Stimulated activated CD4-positive, alpha-beta T cell treated with anti-CD3 and anti-CD28 coated beads, TNF-alpha, amount 100 ng/mL, for 48 hours (primary cell): ENCODE measurements around the gene DDR1.
"Not testable (repeated sequence)": the region's sequence is repeated elsewhere in the genome, so short reads cannot be mapped to it uniquely, and the experiment has no call there.

Experiments
- DNase-seq, 3 donors: peaks; one replicate each; pipeline ENCODE4 v3.0.0-alpha.2; 2020; ENCODE audit warnings: low read depth in 3 of 3

The DDR1 gene

DNA sequence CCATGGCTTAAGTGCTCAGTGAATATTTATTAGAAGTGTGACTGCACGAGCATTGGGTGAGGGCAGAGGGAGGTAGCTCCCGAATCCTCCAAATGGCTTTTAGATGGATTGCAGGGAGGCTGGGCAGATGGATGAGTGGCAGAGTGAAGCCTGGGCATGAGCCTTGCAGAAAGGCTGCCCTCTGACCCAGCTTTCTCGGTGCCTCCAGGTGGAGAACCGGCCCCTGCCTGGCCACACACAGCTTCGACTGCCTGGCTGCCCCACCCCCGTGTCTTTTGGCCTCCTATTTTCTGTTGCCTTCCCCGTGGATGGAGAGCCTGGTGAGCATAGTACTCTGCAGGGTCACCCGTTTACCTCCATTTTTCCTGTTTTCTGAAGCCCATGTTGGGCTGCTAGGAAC, 33.2 kb downstream of the DDR1 start:
- DNase-seq, result no peak

DNA sequence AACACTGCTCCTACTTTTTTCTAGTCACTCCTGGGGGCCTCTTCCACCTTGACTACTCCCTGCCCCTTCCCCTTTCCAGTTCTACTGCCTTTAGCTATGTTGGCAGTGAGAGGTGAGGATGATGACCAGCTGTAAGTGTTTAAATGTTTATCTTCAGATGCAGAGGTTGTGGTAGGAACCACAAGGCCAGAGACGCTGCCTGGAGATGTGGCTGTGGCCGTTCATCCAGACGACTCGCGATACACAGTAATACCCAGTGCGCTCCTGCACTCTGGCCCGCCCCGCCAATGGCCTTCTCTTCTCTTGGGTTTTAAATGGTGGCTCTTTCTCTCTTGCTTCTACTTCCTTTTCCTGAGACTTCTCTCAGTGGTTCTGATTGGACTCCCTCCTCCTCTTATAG, 34.4 kb downstream of the DDR1 start:
- no peak for DNase-seq

DNA sequence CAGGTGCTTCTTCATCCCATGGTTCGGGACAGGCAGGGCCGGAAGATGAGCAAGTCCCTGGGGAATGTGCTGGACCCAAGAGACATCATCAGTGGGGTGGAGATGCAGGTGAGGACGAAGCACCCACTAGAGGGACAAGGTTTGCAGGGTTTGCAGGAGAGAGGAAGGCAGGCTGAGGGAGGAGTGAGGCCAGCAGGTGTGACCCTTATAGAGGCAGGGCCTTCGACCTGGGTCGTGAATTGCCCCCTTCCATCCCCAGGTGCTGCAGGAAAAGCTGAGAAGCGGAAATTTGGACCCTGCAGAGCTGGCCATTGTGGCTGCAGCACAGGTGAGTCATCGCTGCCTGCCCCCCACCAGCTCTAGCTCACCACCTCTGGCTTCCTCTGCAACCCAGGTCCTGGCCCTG, 38.1 kb downstream of the DDR1 start:
- DNase-seq, result no peak

DNA sequence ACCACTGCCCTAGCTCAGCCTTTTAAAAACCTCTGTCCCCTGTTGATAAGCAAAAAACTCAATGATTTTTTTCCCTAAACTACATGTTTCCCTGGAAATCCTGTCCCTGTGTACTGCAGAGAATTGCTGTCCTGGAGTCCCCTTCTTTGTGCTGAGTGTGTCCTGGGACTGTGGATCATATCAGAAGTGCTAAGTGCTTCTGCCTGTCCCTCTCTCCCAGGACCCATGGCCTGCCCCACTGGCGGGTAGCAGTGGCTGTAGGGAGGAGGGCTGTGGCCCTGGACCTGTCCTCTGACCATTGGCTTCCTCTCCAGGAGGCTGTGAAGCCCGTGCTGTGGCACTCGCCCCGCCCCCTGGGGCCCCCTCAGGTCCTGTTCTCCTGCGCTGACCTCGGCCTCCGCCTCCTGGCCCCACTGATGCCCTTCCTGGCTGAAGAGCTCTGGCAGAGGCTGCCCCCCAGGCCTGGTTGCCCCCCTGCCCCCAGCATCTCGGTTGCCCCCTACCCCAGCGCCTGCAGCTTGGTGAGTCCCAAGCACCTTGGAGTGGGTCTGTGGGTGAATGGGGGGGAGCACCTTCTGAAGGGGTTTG, 39.8 kb downstream of the DDR1 start:
- not testable (repeated sequence) for DNase-seq

DNA sequence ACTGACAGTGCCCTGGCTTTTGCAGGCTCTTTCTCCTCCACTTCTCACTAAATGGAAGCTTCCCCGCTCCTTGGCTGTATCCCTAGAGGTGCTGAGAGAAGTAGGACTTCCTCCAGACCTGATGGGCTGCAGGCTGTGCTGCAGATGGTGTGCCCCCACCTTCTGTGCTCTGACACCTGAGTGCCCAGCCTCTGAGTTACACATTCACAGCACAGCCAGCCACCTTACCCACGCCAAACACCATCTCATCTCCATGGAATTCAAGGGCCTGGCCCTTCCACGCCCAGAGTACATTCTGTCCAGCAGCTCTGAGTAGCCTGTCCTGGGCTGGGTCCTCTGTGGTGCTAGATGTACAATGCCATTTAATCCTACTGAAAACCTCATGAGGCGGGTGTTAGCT, 42.3 kb downstream of the DDR1 start:
- DNase-seq, result no peak

DNA sequence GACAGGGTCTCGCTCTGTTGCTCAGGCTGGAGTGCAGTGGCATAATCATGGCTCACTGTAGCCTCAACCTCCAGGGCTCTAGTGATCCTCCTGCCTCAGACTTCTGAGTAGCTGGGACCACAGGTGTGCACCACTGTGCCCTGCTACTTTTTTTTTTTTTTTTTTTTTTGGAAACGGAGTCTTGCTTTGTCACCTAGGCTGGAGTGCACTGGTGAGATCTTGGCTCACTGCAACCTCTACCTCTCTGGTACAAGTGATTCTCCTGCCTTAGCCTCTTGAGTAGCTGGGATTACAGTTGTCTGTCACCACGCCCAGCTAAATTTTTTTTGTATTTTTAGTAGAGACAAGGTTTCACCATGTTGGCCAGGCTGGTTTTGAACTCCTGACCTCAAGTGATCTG, 42.8 kb downstream of the DDR1 start:
- not testable (repeated sequence) for DNase-seq

DNA sequence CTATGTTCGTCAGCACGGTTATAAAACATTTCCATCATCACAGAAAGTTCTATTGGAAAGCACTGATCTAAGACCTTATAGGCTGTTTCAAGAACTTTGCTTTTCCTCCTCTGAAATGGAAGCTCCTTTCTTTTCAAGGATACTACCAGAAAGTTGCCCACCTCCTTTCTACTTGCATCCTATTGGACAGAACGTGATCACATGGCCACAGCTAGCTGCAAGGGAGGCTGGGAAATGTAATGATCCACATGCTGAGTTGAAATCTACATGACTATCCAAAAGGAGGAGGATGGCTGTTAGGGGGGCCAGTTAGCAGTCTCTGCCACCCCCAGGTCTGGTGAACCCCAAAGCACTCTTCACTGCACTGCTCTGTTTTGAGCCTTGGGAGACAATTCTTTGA, 44.4 kb downstream of the DDR1 start:
- no peak for DNase-seq

DNA sequence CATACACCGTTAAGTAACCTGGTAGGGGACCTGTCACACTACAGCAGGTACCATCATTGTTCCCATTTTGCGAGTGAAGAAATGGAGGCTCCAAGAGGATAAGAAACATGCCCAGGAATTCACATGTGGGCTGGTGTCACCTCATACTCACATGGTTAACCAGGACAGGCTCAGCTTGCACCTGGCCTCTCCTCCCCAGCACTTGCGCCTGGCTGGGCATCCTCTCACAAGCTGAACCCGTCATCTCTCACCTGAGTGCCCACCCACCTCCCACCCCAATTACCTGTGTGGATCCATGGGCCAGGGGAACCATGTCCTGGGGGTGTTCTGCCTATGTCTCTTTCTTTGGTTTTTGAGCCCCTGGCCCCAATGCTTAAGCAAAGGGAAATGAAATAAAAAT, 46.2 kb downstream of the DDR1 start:
- DNase-seq, result no peak

DNA sequence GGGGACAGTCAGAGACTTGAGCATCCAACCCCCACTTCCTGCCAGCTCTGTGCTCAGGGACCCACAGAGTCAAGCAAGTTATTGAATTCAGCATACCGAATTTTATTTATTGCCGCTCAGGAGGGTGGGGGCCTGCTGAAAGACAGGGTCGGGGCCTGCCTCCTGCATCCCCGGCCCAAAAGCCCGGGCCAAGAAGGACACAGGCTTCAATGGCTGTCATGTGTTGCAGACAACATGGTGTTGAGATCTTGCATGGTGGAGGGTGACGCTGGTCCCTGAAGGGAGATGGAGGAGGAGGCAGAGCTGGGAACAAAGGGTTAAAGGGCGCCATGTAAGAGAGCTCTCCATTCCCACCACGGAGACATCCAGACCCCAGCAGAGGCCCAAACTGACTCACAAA, 47.0 kb downstream of the DDR1 start:
- no peak for DNase-seq

DNA sequence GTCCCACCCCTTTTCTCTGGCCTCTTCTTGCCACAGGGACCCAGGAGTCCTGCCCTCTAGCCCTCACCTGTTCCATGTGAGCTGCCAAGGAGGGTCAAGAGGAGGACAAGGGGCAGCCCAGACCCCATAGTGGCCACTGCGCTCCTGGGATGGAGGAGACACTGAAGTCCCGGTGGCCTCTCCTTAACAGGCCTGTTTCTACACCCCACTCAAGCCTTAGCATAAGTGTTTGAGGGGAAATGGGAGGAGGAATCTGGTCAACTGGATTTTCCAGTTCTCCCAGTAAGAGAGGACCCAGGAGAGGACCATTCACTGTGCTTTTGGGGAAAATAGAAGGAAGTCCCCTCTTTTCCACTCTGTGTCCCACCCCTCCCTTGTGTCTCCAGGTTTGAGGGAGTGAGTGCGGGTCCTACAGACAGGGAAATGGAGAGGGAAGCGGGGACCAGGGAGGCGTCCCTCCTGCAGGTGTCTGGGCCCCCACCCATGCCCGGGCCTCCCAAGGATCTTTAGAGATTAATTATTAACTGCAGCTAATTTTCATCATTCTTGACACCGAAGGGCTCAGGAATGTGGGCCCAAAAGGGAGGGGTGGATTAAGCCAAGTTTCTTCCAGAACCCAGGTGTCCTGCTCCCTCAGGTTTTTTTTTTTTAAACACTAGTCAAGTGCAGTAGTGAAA, 47.8 kb downstream of the DDR1 start, which contains the start of gene SFTA2:
SFTA2 (minus strand) TSS at position 202 of the 677 bp plus-strand sequence; CDS start at position 128, 74 bp downstream.
- DNase-seq, result no peak

DNA sequence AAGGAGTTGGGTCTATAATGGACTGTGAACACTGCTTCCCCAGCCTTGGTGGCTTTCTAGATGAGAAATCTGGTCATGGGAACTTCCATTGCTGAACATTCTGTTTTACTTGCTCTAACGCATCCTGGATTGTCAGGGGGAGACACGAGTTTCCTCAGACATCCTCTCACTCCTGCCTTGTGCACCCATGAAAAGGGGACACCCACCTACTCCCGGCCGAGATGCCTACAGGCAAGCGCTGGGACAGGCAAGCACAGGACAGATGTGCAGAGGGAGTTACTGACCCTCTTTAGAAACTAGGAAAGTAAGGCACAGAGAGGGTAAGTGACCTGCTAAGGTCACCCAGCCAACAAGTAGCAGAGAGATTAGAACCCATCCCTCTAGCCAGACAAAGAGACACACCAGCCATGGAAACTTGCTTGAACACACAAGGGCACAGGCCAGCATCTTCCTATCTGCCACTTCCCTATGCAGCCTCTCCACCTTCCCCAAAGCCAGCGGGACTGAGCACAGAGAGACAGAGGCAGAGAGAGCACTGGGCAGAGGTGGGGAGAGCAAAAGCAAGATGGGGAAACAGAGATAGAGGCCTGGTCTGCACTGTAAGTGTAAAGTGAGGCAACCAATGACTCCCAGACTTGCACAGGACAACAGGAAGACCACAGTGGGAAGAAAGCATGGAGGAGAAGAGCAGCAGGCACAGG, 48.5 kb downstream of the DDR1 start:
- no peak for DNase-seq

DNA sequence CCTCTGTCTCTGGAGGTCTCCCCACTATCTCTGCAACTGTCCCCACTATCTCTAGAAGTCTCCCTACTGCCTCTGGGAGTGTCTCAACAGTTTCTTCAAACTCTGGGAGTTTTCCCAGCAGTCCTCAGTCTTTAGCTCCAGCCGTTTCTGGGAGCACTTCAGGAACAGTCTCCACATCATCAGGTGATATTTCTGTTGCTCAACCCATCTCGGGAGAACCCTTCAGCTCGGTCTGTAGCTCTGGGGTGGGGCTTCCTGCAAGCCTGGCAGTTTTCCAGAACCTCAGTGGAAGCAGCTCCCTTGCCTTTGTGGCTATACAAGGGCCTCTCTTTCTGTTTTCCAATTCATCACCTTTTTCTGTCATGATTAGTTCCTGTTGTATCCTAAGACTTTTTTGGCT, 50.7 kb downstream of the DDR1 start:
- no peak for DNase-seq

DNA sequence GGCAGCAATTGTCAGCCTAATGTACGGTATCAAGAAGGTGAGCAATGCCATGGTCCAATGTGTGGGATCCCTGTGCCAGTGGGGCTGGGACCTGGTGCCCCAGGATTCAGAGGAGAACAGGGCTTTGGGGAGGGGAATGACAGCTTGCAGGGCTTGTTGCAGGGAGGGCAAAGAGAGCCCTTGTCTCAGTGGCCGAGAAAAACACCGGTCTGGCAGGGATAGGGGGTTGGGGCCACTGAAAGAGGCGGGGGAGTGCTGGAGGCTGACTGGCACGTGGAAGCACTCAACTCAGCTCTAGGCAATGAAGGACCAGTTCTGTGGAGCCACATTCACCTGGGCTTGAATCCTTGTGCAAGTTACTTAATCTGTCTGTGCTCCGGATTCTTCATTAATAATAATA, 52.9 kb downstream of the DDR1 start:
- no peak for DNase-seq

DNA sequence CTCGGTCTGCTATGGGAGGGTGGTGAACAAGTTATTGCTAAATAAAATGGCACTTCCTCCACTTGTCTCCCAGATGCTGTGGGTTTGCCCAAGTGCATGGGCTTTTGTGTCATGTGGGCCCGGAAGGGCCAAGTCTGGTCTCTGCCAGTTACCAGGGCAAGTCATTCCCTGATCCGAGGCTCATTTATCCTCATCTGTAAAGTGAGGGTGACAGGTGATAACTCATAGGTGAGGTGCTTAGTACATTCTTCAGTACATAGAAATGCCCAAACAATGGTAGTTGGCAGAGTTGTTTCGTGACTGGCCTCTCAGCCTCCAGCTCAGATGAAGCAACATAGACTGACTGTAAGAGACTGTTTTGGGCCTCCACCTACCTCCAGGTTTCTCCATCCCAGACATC, 54.4 kb downstream of the DDR1 start:
- no peak for DNase-seq

DNA sequence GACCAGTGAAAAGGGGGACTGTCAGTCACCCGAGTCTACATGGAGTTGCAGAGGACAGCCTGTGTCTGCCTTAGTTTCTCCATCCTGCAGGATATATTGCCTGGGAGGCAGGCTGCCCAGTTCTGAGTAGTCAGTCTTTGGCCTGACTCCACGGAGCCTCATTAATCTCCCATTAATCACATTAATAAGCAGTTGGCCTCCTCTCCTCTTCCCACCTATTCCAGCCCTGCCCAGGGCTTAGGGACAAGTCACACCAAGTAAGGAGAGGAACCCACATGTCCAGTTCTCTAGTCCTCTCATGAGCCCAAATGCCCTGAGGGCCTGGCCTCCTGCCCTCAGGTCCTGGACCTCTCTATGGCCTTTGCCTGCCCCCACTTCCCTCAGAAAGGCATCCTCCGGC, 55.2 kb downstream of the DDR1 start:
- DNase-seq, result no peak

DNA sequence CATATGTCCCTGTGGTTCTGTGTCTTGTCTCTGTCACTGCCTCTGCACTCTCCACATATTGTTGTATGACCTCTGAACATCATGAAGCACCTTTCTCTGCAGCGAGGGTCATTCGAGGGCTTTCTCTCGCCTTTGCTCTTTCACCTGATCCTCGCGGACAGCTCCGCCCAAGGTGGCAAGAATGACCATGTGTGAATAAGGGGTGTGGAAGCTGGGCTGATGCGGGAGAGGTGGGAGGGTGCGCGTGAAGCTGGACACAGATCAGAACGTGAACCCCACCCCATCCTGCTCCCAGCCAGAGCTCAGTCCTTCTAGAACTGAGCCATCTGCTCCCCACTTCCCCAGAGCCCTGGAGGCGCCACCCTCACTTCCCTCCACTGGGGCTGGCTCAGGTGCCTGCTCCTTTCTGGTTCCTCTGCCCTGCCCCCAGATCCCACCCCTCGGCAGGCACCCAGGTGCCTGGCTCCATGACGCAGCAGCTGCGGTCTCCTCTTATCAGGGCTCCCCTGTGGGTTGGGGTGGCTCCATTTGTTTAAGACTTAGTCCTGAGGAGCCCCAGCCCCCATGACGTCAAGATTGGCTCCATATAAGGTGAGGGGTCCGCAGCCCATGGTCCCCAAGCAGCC, 56.2 kb downstream of the DDR1 start, which contains the start of gene MUCL3:
MUCL3 (plus strand) TSS at position 613 of the 626 bp plus-strand sequence. CDS start 27 bp downstream, outside the sequence.
- no peak for DNase-seq

DNA sequence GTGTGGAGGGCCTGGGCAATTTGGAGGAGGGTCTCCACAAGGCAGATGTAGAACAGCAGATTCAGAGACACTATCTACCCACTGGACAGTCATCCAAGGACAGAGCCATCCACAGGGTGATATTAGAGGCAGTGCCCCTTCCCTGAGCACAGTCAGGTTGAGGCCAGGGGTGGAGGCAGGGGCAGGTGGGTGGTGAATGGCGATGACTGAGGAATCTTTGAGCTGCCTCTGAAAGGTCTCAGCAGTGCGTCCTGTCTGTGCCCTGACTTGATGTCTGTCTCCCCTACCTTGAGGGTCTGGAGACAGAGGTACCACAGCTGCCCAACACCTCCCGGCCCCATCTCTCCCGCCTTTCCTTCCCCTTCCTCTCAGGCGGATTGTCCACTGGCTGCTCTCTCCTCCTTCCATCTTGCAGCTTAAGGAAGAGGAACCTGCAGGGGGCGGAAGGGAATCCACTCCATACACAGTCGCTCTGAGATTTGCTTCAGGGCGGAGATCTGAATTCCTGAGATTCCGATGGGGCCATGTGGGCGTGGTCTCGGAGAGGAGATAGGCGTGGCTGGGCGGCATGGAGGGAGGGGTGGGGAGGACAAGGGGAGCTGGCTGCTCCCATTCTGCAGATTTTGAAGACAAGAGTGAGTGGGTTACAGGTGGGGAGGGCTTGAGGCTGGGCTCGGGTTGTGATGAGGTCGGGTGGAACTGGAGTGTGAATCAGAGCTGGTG, 58.2 kb downstream of the DDR1 start:
- no peak for DNase-seq

DNA sequence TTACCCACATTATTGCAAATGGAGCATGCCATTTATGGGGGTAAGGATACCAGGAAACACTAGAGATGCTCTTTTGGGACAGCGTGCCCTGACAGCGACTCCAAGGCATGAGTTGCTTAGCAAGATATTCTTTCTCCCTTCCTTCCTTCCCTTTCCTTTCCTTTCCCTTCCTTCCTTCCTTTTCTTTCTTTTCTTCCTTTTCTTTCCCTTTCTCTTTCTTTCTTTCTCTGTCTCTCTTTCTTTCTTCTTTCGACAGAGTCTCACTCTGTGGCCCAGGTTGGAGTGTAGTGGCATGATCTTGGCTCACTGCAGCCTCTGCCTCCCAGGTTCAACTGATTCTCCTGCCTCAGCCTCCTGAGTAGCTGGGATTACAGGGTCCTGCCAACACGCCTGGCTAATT, 59.7 kb downstream of the DDR1 start:
- no peak for DNase-seq

DNA sequence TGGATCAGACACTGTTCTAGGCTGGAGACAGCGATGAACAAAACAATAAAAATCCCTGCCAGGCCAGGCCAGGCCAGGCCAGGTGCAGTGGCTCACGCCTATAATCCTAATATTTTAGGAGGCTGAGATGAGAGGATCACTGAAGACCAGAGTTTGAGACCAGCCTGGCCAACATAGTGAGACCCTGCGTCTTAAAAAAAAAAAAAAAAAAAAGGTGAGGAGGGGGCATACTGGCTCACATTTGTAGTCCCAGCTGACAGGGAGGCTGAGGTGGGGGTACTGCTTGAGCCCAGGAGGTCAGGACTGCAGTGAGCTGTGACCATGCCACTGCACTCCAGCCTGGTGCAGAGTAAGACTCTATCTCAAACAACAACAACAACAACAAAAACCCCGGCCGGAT, 61.0 kb downstream of the DDR1 start:
- no peak for DNase-seq

DNA sequence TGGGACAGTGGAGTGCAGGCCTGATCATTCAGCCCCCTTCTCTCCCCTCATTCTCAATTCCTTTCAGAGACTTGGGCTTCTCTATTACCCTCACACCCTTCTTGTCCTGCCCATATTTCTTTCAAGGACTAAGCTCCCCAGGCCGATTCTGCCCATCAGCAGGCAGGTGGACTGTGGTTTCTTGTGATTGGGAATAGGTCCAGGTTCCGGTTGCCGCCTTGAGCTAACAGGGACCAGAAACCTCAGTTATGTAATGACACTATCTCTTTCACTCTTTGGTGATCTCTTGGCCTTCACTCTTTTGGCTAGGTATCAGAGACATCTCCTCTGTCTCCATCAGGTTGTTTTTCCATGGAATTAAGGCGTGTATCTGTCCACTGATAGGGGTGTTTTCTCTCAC, 62.9 kb downstream of the DDR1 start:
- DNase-seq, result no peak

DNA sequence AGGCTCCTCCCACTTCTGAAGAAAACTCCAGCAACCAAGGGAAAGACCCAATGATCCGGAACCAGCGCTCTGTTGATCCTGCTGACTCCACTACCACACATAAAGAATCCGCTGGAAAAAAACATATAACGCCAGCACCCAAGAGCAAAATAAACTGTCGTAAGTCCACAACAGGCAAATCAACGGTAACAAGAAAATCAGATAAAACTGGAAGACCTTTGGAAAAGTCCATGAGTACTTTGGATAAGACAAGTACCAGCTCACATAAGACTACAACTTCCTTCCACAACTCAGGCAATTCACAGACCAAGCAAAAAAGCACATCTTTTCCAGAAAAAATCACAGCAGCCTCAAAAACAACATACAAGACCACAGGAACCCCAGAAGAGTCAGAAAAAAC, 64.5 kb downstream of the DDR1 start:
- DNase-seq, result no peak
